MG63 (cell line): Measurements from ENCODE around the gene MST1R. TPM values are rescaled to one million over a fixed set of nuclear protein-coding genes. Genes with fewer than 3 reads are reported as not detected.
A peak's percentile ranks its signal among the peaks of the same experiment; 100 is the strongest.
"Not testable (repeated sequence)": the region's sequence is repeated elsewhere in the genome, so short reads cannot be mapped to it uniquely, and the experiment has no call there.

Source experiments
- DNase-seq: peaks from one replicate; pipeline ENCODE4 v3.0.0-alpha.2; 2020
- H3K27me3 ChIP-seq: fragments of 250-450 bp; sonication (Bioruptor Pico); 2 replicates; pipeline ENCODE4 v1.5.1; 2020; ENCODE audit warnings: mild to moderate bottlenecking, moderate library complexity
- H3K36me3 ChIP-seq: fragments of 250-450 bp; sonication (Bioruptor Pico); 2 replicates; pipeline ENCODE4 v1.5.1; 2020; ENCODE audit warnings: mild to moderate bottlenecking, moderate library complexity
- H3K4me3 ChIP-seq: fragments of 250-450 bp; sonication (Bioruptor Pico); 2 replicates; pipeline ENCODE4 v1.5.1; 2020; ENCODE audit warnings: mild to moderate bottlenecking, moderate library complexity
- H3K9me3 ChIP-seq: fragments of 250-450 bp; sonication (Bioruptor Pico); 2 replicates; pipeline ENCODE4 v1.5.1; 2020; ENCODE audit warnings: mild to moderate bottlenecking, moderate library complexity
- total RNA-seq: library from RNA; depleted of rRNA; stranded (reverse); fragments of >200 nt; shearing (Covaris generic); gene quantifications from 2 replicates; pipeline ENCODE4 v1.2.3, GENCODE V29; 2014; ENCODE audit warnings: low replicate concordance

The MST1R gene
- total RNA-seq, 1 experiment from 2014 or later = 1.9 TPM

DNA sequence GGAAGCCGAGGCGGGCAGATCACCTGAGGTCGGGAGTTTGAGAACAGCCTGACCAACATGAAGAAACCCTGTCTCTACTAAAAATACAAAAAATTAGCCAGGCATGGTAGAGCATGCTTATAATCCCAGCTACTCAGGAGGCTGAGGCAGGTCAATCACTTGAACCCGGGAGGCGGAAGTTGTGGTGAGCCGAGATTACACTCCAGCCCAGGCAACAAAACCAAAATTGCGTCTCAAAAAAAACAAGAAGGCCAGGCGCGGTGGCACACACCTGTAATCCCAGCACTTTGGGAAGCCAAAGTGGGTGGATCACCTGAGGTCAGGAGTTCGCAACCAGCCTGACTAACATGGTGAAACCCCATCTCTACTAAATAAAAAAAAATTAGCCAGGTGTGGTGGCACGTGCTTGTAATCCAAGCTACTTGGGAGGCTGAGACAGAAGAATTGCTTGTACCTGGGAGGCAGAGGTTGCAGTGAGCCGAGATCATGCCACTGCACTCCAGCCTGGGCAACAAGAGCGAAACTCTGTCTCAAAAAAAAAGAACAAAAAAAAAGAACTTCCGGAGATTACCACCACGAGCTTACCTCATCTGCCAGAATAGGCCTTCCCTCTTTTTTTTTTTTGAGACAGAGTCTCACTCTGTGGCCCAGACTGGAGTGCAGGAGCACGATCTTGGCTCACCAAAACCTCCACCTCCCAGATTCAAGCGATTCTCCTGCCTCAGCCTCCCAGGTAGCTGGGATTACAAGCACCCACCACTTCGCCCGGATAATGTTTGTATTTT lies 14.3 kb upstream of the MST1R start:
- not testable (repeated sequence) for H3K4me3 ChIP-seq, H3K9me3 ChIP-seq, H3K36me3 ChIP-seq, DNase-seq, H3K27me3 ChIP-seq

DNA sequence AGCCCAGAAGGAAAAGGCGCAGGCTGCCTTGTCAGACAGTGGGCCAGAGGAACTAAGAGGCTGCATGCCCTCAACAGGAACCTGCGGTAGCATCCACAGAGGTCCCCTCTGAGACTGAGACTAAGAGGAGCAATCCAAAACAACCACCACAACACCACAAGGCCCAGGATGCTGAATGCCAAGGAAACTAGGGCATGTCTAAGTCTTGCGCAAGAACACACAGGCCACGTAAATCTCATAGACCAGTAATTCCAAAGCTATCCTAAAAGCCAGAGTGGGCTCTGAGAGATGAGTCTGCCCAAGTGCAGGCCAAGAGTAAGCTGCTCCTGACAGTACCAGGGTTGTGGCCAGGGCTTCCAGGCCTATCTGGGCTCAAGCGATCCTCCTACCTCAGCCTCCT lies 13.0 kb upstream of the MST1R start:
- no peak overlapping the region for H3K4me3 ChIP-seq
- no peaks in the 10 kb centered on the region for H3K9me3 ChIP-seq
- no peaks in the 10 kb centered on the region for H3K36me3 ChIP-seq
- no peaks in the 10 kb centered on the region for H3K27me3 ChIP-seq
- DNase-seq = no peak

DNA sequence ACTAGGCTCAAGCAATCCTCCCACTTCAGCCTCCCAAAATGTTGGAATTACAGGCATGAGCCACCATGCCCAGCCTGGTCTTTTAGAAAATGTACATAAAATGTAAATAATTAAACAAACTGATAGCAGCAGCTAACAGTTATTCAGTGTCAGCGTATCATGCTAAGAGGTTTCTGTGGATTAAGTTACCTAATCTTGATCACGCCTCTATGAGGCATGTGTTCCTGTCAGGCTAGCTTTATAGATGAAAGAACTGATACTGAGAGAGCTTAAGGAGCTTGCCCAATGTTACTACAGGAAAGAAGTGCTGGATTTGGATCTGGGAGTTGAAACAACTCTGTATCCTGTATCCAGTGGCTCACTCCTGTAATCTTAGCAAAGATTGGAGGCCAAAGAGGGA lies 11.2 kb upstream of the MST1R start:
- Histone ChIP-seq H3K36me3 (no peaks in the 10 kb centered on the region), H3K4me3 (no peak overlapping the region), H3K27me3 (no peaks in the 10 kb centered on the region), H3K9me3 (no peaks in the 10 kb centered on the region)
- no peak for DNase-seq

DNA sequence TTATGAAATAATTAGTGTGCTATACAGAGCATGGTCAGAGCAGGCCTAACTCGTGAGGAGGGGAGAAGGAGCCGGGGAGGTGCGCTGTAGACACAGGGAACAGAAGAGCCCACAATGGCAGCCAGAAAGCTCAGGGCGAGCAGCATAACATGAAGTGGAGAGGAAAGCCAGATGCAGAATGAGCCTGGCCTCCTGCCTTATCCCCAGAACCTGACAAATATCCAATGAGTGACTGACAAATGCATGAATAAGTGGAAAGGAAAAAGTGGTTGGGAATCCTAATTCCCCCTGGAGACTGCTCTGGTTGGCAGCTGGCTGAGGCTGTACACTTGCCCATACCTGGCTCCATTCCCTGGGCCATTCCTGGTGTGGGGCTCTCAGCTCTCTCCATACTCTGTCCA lies 9.2 kb upstream of the MST1R start:
- Histone ChIP-seq H3K9me3 (no peaks in the 10 kb centered on the region), H3K4me3 (no peak overlapping the region), H3K36me3 (no peaks in the 10 kb centered on the region), H3K27me3 (no peaks in the 10 kb centered on the region)
- DNase-seq = peak; percentile 38

DNA sequence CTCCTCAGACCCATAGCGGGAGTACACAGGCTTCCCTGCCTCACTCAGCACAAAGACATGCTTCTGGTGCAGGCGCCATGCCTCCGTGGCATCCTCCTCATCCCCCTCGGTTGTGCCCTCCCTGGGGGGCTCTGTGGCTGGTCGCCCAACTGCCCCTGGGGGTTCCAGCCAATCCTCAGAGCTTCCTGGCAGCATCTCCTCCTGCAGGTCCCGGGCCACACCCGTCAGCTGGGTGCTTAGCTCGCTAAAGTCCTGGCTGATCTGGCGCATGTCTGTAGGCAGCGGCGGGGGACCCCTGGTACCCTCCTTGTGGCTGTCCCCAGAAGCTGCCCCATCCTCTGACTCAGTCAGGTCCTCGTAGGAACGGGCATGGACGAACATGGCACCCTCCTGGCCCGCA lies 7.9 kb upstream of the MST1R start:
- DNase-seq = no peak
- Histone ChIP-seq H3K4me3 (no peak overlapping the region), H3K27me3 (no peaks in the 10 kb centered on the region), H3K9me3 (no peaks in the 10 kb centered on the region), H3K36me3 (no peaks in the 10 kb centered on the region)

- Histone ChIP-seq H3K9me3 (no peaks in the 10 kb centered on the region), H3K4me3 (no peak overlapping the region), H3K36me3 (no peaks in the 10 kb centered on the region), H3K27me3 (no peaks in the 10 kb centered on the region)
- DNase-seq = no peak
Observed at GRCh38 chr3:49911124-49911420, 7.4 kb upstream of the MST1R start.

DNA sequence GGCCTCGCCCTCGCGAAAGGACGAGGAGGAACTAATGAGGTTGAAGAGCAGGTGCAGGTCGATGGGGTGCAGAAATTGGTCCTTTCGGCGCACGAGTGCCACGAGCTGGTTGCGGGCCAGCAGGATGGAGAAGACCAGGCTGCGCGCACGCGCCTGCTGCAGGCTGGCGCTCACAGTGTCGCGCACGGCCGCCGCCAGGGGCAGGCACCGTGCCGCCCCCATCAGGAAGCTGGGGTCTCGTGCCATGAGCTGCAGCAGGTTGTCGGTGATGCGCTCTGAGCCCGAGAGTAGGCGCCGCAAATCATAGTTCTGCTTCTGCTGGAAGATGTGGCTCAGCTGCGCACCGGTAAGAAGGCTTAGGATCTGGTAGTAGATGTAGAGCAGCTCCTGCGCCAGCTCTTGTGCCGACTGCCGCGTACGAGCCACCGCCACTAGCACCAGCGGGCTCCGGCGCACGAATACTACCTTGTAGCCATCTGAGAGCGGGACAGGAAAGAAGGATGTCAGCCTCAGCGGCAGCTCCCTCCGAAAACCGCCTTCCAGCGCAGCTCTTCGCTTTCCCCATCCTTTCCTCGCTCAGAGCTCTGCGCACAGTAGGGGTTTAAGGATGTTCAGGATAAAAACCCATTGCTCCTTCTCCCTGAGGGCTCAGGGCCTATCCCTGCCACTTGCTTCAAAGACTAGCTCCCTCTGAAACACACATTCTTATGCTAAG lies 6.9 kb upstream of the MST1R start:
- no peak overlapping the region for H3K4me3 ChIP-seq
- no peaks in the 10 kb centered on the region for H3K27me3 ChIP-seq
- no peak for DNase-seq
- no peaks in the 10 kb centered on the region for H3K36me3 ChIP-seq
- no peaks in the 10 kb centered on the region for H3K9me3 ChIP-seq

DNA sequence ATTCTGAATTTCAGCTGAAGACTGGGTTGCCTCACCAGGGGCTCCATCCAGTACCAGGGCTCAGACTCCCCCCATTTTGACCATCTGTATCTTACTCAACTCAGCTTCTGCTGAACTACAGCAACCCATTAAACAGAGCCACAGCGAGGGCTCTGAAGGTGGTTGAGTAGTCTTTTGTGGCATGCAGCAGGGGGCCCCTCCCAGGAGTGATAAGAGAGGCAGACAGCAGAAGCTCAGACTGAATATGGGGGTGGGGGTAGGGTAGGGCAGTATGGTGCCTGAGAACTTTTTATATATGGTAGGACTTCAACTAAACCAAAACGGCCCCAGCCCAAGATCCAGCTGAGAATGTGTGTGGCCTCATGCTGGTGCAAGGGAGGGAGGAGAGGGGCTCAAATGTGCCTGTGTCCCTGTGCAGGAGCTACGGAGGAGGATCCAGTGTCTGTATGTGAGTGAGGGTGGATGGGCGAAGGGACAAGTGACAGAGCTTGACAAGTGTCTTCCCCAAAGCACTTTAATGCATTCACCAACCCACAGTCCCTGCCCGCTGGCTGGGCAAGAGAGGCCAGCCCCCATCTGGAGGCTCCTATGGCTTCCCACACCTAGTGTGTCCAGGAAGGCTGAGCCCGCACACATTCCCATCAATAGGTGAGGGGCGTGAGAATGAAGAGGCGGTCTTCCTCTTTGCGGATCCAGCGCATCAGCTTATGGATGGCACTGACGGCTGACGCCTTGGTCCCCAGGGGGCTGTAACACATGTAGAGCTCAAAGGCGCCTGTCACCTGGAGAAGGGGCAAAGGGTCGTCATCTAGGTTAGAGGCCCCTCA lies 4.9 kb upstream of the MST1R start:
- no peaks in the 10 kb centered on the region for H3K9me3 ChIP-seq
- no peak for DNase-seq
- H3K4me3 ChIP-seq = no peak overlapping the region
- no peaks in the 10 kb centered on the region for H3K27me3 ChIP-seq
- H3K36me3 ChIP-seq = no peaks in the 10 kb centered on the region

GRCh38 chr3:49906073-49906743 lies 2.5 kb upstream of the MST1R start:
- H3K27me3 ChIP-seq = no peaks in the 10 kb centered on the region
- H3K9me3 ChIP-seq = no peaks in the 10 kb centered on the region
- H3K36me3 ChIP-seq = no peaks in the 10 kb centered on the region
- DNase-seq = peak; percentile 45
- H3K4me3 ChIP-seq = no peak overlapping the region

DNA sequence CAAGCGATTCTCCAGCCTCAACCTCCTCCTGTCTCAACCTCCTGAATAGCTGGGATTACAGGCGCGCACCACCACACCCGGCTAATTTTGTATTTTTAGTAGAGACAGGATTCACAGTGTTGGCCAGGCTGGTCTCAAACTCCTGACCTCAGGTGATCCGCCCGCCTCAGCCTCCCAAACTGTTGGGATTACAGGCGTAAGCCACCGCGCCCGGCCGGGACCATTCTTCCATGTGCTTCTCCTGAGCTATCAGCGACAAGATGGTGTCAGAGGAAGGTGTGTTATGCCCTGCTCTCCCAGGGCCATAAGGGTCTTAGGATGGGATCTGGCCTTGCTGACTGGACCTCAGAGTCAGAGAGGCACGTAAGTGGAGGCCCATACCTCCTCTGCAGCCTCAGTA lies 775 bp upstream of the MST1R start:
- not testable (repeated sequence) for DNase-seq

GRCh38 chr3:49902511-49903345 lies 945 bp downstream of the MST1R start:
- Histone ChIP-seq H3K36me3 (no peaks in the 10 kb centered on the region), H3K4me3 (no peak overlapping the region), H3K9me3 (no peaks in the 10 kb centered on the region), H3K27me3 (no peaks in the 10 kb centered on the region)
- no peak for DNase-seq

More for the DNA sequence above, 775 bp upstream of the MST1R start:
- not testable (repeated sequence) for H3K4me3 ChIP-seq, H3K9me3 ChIP-seq, H3K36me3 ChIP-seq, H3K27me3 ChIP-seq

DNA sequence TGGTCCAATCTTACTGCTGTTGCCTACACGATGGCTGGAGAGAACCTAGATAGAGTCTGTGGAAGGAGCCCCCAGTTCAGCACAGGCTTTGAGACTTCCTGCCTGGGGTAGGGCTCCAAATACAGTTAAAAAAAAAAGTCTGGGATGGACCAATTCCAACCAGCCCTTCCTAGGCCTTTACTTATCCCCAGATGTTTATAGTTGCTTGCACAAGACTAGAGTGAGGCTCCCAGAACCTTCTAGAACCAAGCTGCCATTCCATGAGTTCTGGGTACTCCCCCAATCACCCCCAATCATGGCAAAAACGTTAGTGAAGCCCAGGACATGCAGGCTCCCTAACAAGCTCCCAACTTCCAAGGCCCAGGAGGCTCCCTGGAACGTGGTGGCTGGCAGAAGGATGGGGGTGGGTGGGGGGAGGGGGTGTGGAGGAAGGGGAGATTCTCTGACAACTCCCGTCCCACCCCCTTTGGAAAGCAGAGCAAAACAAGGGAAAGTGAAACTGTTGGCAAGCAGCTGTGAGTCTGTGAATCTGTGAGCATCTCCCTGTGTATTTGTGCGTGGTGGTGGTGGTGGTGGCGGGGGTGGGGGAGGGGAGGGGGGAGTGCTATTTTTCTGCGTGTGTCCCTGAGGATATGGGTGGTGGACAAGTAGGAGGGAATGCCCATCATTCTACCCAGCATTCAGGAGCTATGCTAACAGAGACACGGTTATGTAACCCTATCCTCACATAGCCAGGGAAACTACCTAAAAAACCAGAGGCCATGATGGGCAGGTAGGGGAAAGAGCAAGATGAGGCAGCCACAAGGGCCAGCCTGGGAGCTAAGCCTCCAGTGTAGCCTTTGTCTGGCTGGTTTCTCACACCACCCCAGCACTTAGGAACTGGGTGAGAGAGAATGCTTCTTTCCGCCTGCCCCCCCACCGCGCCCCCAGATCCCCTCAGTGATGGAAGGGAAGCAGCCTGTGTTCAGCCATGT lies 2.0 kb downstream of the MST1R start:
- Histone ChIP-seq H3K36me3 (no peaks in the 10 kb centered on the region), H3K4me3 (no peak overlapping the region), H3K27me3 (no peaks in the 10 kb centered on the region), H3K9me3 (no peaks in the 10 kb centered on the region)
- peak; percentile 18 for DNase-seq

GRCh38 chr3:49900491-49901153 lies 3.1 kb downstream of the MST1R start:
- no peaks in the 10 kb centered on the region for H3K9me3 ChIP-seq

GRCh38 chr3:49899815-49900214 lies 3.9 kb downstream of the MST1R start:
- DNase-seq = no peak
- H3K27me3 ChIP-seq = no peaks in the 10 kb centered on the region

More at GRCh38 chr3:49900491-49901153, 3.1 kb downstream of the MST1R start:
- H3K4me3 ChIP-seq = no peak overlapping the region
- no peaks in the 10 kb centered on the region for H3K36me3 ChIP-seq
- H3K27me3 ChIP-seq = no peaks in the 10 kb centered on the region
- peak; percentile 95 for DNase-seq

DNA sequence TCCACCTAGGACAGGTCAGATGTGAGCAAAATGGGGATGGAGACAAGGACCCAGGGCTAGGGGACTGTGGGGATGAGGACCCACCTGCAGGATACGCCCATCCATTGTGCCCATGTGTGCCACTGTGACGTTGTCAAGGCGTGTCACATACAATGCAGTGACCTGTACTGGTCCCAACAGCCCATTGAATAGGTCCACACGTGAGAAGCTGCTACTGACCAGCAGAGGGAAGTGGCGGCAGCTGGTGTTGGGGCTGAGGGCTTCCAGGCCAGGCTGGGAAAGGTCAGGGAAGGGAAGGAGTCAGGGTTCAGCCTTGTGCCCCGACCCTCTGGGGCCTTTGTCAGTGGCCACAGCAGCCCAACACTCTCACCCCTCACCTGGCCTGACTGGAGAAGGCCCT lies 4.7 kb downstream of the MST1R start:
- Histone ChIP-seq H3K4me3 (no peak overlapping the region), H3K27me3 (no peaks in the 10 kb centered on the region), H3K9me3 (no peaks in the 10 kb centered on the region), H3K36me3 (no peaks in the 10 kb centered on the region)
- no peak for DNase-seq

More at GRCh38 chr3:49899815-49900214, 3.9 kb downstream of the MST1R start:
- H3K36me3 ChIP-seq = no peaks in the 10 kb centered on the region
- no peak overlapping the region for H3K4me3 ChIP-seq
- no peaks in the 10 kb centered on the region for H3K9me3 ChIP-seq
